Stomach (tissue), 4 donors: Measurements from ENCODE around the gene COL4A2.

Experiments
- CTCF ChIP-seq, 7 experiments: fragments of 450-650 bp in 4 of 7; fragments of 200-600 bp in 3 of 7; sonication (generic) in 3 of 7; IDR thresholded peaks; one replicate each; pipeline ENCODE4 v1.5.1; 2016 to 2019; ENCODE audit warnings: antibody characterized with exemption in 7 of 7, control low read depth in 2 of 7, mild to moderate bottlenecking in 1 of 7
- EP300 ChIP-seq: sonication (generic); formaldehyde crosslinking; IDR thresholded peaks from one replicate; pipeline ENCODE4 v1.6.1; 2017; ENCODE audit warnings: antibody characterized with exemption

GRCh38 chr13:110396476-110396875 is 89.4 kb downstream of the COL4A2 start:
- TF ChIP-seq EP300 (no peak), CTCF (IDR thresholded peaks at IDR 0.05) (no peak)
